OCI-M1 (cell line): ENCODE data around the gene CKAP5.
"Not testable (repeated sequence)": the region's sequence is repeated elsewhere in the genome, so short reads cannot be mapped to it uniquely, and the experiment has no call there.

Experiments
- DNase-seq: peaks from one replicate; lab custom pipeline; 2025; lab: John Stamatoyannopoulos, UW

CKAP5 gene

GRCh38 chr11:46855167-46855566 lies 9.1 kb upstream of the CKAP5 start:
- no peak for DNase-seq

- no peak for DNase-seq
Measured at GRCh38 chr11:46850829-46851380, 4.8 kb upstream of the CKAP5 start.

- DNase-seq, result no peak
Measured at GRCh38 chr11:46849631-46850030, 3.6 kb upstream of the CKAP5 start.

- DNase-seq, result no peak
Measured at GRCh38 chr11:46846510-46846830, 390 bp upstream of the CKAP5 start.

GRCh38 chr11:46845440-46845739 lies 690 bp downstream of the CKAP5 start:
- no peak for DNase-seq

- DNase-seq, result no peak
Measured at GRCh38 chr11:46840116-46840515, 6.0 kb downstream of the CKAP5 start.

GRCh38 chr11:46838501-46838900 lies 7.6 kb downstream of the CKAP5 start:
- no peak for DNase-seq

GRCh38 chr11:46837860-46838259 lies 8.2 kb downstream of the CKAP5 start:
- no peak for DNase-seq

- DNase-seq, result no peak
Measured at GRCh38 chr11:46836870-46837269, 9.2 kb downstream of the CKAP5 start.

- no peak for DNase-seq
Measured at GRCh38 chr11:46836431-46836830, 9.6 kb downstream of the CKAP5 start.

- no peak for DNase-seq
Measured at GRCh38 chr11:46835897-46836296, 10.2 kb downstream of the CKAP5 start.

- DNase-seq, result no peak
Measured at GRCh38 chr11:46834821-46835220, 11.3 kb downstream of the CKAP5 start.

GRCh38 chr11:46832511-46833214 lies 13.4 kb downstream of the CKAP5 start:
- DNase-seq, result peak; percentile 92

GRCh38 chr11:46827995-46828394 lies 18.1 kb downstream of the CKAP5 start:
- peak; percentile 44 for DNase-seq

- DNase-seq, result peak; percentile 89
Measured at GRCh38 chr11:46826310-46827044, 19.6 kb downstream of the CKAP5 start.

- DNase-seq, result peak; percentile 71
Measured at GRCh38 chr11:46808799-46809431, 37.2 kb downstream of the CKAP5 start.

- DNase-seq, result no peak
Measured at GRCh38 chr11:46801694-46802470, 44.2 kb downstream of the CKAP5 start.

- DNase-seq, result no peak
Measured at GRCh38 chr11:46800177-46800576, 45.9 kb downstream of the CKAP5 start.

GRCh38 chr11:46799725-46800124 lies 46.4 kb downstream of the CKAP5 start:
- not testable (repeated sequence) for DNase-seq

GRCh38 chr11:46778416-46778815 lies 67.7 kb downstream of the CKAP5 start:
- no peak for DNase-seq

- DNase-seq, result no peak
Measured at GRCh38 chr11:46776878-46777277, 69.2 kb downstream of the CKAP5 start.

GRCh38 chr11:46769636-46770221 lies 76.4 kb downstream of the CKAP5 start:
- no peak for DNase-seq
